Retina (tissue), 1 donor: ENCODE measurements around the gene USP7.
A peak's percentile ranks its signal among the peaks of the same experiment; 100 is the strongest.
"Not testable (repeated sequence)": the region's sequence is repeated elsewhere in the genome, so short reads cannot be mapped to it uniquely, and the experiment has no call there.

Source experiments
- DNase-seq: peaks from one replicate; pipeline ENCODE4 v3.0.0-alpha.2; 2016

USP7 gene

DNA sequence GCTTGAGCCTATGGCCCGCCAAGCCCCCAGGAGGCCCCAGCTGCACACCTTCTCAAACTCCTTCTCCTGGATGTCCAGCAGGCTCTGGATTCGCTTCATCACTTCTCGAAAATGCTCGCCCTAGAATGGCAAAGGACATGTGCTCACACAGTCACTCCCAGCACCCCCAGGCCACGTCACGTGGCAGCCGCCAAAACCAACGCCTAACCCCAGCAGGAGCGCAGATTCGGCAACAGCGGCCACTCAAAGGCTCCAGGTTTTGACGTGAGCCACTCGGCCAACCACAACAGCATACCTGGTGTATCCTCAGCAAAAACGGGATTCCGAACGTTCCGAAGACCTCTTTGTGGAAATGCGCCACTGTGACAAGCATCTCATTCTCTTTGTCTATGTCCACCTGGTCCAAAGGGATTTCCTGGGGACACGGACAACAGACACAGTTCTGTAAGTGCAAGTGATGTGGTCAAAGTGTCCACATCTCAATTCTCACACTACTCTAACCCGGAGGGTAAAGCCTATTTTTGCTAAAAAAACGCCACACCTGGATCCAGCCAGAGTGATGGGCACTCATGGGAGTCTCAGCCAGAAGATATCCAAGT lies 68.9 kb downstream of the USP7 start:
- no peak for DNase-seq

DNA sequence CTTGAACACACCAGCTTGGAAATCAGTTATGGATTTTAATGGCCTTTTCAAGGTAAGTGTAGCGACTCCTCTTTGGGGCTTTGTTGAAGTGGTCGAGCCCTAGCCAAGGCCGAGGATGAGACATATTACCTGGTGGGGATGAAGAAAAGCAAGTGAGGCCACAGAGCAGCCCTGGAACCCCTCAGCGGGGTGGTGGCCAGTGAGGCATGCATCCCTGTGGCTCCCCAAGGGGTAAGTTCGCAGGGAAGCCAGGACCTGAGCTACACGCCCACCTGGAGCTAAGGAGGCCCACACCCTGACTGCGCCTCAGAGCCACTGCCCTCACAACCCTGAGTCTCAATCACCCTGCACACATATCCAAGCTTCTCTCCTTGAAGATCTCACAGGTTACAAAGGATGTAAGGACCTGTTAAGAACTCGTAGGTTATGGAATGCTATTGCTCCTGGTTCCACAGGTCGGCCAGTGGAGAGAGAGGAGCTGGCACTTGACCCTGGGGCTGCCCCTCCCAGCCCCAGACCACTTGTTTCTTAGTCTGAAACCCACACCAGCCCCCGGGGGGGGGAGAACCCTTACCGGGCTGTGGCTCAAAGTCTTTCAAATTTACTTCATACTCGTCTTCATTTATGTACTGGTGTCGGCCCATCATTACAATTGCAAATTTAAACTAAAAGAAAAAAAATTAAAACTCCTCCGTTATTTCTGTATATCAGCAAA lies 69.6 kb downstream of the USP7 start:
- DNase-seq = no peak

DNA sequence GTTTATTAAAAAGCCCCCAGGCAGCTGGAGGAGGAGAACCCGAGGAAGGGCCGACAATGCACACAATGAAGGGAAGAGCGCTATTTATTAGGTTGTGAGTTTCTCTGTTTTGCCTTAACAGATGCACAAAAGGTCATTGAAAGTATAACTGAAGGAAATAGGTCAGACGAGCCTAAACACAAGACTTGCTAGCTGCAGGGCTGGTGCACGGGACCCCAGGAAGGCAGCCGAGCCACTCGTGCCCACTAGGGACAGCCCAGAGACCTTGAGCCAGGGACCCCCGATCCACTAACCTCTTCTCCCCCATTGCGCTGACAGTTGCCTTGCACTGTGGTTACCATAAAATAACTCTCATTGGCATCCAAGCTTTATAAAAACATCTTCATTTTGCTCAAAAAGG lies 70.3 kb downstream of the USP7 start:
- peak; percentile 43 for DNase-seq

DNA sequence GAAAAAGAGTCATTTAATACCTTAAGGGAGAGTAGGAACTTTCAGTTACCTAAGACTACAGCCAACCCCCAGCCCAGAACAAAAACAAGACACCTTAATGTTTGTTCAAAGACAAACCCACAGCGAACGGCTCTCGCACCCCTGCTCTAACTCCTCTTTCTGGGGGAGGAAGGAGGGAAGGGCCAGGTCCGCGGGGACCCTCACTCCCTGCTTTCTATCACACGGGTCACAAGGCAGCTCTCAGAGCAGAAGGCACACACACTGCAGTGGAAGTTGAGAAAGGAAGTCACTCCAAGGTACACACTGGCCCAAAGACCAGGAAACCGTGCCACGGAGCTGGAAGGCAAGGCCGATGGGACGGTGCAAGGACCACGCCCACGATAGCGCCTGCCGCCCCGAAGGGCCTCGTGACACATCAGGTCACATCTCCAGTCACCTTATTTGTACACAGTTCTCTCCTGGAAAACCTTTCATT lies 71.6 kb downstream of the USP7 start:
- no peak for DNase-seq

DNA sequence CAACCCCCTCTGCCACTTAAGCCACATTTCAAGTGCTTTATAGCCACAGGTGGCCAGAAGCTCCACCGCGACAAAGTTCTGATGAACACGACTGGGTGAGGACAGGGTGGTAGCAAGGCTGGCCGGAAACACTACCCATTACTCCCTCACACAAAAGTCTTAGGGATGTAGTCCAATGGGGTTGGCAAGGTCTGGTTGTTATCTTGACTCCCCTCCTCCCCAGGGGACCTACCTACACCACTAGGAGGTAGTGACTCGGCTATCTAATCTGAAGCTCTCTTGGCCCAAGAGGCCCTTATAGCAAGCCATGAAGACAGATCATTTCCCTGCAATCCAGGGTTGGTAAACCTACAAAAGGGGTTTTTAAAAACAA lies 73.2 kb downstream of the USP7 start:
- DNase-seq = no peak

DNA sequence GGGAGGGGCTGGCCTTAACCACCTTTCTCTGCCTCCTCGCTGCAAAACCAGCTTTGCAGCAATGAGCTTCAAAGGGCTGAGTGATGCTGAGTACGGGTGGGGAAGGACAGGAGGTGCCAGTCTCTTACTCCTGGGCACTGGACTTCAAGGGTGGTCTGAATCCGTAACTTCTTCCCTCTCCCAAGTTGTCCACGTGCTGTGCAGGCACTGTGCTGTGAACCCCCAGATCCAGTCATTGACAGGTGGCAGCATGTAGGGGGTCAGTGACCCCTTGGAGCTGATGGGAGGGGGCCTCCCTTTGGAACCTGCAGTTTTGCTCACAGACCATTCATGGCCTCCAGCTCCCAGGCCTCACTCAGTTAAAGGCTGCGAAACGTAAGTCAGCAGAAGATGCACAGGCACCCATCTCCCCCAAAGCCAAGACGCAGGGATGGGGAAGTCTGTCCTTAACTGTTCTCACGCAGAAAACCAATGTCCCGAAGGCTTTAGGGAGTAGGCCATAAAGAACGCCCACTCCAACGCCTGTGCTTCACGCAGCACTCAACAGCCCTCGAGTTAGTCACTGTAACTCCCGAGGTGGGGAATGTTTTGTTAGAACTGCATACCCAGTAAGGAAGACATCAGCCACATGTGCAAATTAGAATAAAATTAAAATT lies 73.7 kb downstream of the USP7 start:
- DNase-seq = no peak

DNA sequence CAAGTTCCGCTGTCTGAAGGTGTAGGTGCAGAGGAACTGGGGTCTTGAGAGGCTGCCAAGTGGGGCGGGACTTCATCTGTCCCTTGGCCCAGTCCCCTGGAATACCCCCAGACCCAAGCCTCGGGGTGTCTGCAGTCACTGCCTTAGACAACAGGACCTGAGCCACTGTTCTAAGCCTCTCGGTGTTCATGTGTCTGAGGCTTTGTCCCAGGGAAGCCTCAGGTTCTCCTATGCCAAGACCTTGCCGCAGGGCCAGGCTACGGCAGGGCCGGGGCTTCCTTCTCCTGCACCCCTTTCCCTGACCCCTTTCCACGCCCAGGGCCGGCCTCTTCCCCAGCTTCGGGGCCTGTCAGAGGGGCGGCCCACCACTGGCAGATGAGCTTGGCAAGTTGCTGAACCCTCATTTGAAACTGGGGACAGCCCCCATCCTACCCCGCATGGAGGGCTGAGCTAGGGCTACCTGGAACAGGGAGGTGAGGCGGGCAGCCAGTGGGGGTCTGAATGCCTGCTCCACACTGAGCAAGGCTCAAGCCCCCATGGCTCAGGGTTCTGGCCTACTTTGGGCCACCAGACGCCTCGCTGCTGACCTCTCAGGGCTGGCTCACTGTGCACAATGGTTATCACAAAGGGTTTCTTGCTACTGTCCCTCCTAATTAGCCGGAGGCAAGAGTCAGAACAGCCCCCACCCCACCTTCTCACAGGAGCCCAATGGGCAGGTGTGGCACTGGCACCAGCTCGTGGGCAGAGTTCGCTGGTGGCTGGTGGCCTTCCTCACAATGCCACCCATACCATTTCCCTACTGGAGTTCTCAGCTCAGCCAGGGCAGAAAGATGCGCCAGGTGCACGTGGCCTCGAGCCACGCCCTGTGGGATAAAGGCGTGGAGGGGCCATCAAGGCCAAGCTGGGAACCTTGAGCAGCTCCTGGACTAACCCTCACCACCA lies 74.5 kb downstream of the USP7 start:
- DNase-seq = no peak

DNA sequence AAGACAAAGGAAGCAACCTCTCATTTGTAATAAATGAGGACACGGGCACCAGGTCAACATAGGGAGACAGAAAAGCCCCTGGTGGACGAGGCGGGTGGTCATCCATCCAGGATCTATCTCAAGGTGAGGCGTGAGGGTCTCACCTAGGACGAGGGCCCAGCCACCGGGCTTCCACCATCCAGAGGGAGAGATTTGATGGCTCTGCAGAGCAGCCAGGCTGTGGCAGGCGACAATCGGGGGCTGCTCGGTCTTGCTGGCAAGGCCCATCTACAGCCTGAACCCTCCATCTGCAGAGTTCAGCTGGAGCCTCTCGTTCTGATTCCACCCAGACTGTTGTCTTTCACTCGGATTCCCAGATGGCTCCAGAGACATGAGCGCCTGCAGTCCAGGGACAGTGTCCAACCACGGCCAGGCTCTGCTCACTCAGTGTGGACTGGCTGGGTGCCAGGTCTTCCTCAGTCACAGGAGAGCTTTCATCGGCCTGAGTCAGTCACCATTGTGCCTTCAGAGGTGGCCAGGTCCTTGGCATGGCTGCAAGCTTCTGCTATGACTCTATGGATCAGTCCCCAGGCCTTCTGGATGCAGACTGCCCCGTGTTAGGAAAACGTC lies 75.7 kb downstream of the USP7 start:
- no peak for DNase-seq

DNA sequence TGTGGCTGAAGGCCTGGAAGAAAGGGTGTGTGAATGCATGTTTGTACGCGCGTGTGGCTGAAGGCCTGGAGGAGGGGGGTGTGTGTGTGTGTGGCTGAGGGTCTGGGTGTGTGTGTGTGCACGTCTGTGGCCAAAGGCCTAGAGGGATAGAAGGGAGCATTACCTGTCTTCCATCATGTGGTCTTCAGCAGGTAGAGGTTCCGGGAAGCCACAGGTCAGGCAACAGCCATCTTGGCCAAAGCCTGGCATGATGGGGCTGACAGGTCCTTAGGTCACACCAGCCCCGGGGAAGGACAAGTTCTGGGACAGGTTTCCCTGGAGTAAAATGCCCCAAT lies 76.3 kb downstream of the USP7 start:
- no peak for DNase-seq

DNA sequence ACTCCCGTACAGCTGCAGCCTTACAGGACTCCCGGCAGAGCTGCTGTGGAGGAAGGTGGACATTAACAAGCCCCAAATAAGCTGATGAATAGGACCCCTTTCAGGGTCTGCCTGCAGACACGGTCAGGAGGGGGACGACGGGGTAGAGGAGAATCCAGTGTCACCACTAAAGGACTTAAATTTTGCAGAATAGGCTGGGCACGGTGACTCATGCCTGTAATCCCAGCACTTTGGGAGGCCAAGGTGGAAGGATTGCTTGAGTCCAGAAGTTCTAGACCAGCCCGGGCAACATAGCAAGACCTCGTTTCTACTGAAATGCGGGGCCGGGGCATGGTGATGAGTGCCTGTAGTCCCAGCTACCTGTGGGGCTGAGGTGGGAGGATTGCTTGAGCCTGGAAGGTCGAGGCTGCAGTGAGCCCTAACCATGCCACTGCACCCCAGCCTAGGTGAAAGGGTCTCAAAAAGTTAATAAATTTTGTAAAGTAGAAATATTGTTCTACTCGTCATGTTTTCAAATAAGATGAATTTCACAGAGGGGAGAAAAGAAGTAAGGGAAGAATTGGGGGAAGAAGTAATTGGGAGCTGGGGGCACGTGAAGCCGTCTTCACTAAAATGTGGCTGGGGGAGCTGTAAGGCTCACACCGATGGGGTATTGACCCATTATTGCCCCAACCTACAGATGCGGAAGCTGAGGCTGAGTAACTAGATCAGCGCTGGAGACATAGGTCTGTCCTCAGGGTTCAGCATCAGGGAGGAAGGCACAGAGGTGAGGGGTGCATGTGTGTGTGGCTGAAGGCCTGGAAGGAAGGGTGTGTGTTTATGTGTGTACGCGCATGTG lies 76.9 kb downstream of the USP7 start:
- no peak for DNase-seq

DNA sequence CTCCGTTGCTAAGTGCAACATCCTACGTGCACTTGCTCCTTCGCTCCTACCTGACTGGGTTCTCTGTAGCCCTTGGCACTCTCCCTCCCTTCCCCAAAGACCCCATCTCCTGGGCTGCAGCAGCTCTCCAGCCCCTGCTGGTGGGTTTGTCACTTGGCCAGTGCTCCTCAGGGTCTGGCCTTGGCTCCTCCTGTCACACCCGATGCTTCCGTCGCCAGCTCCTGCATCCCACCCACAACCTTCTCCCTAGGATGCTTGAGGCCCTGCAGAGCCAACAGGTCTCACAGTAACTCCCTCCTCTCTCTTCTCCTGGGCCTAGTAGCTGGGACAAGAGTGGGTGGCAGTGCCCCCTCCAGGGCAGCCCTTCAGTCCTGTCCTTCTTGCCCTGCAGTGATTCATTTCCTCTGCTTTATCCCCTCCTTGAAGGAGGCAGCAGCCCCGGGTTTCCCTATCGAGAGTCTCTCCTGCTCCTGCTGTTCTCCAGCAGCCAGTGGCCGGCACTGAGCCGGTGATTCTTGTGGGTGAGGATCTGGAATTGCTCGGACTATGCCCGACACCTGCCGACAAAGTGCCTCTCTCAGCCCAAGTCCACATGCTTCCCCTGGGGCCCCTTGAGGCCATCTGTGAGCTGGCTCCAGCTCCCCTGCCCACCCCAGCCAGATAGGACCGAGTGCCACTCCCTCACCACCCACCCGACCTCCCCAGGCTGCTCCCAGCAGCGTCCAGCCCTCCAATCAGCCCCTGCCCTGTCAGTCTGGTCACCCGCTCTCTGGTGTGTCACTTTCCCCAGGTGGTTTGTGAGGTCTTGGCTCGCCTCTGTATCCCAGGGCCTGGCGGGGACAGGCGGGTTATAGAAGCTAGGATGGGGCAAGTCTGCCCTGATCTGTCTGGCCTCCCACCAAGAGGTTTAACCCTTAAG lies 77.8 kb downstream of the USP7 start:
- DNase-seq = peak; percentile 61

DNA sequence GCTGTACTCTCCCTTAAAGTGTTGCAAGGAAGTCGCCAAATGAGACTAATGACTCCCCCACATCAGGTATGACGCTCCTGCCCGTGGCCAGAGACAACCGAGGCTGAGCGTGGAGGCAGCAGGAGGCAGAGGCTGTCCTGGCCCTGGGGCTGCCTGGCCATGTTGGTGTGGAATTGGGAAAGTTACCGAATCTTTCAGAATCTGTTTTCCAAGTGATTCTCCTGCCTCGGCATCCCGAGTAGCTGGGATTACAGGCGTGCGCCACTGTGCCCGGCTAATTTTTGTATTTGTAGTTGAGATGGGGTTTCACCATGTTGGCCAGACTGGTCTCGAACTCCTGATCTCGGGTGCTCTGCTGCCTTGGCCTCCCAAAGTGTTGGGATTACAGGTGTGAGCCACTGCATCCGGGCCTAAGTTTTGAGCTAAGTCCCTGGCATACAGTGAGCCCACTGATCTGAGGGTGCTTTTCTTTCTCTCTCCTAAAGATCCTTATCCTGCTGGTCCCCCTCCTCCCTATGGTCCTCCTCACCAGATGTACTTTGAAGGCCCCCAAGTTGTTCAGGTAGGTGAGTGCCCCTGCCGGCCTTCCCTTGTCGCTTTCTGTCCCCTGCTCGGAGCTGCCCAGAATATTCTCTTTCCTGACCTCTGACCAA lies 80.9 kb downstream of the USP7 start:
- DNase-seq = no peak

DNA sequence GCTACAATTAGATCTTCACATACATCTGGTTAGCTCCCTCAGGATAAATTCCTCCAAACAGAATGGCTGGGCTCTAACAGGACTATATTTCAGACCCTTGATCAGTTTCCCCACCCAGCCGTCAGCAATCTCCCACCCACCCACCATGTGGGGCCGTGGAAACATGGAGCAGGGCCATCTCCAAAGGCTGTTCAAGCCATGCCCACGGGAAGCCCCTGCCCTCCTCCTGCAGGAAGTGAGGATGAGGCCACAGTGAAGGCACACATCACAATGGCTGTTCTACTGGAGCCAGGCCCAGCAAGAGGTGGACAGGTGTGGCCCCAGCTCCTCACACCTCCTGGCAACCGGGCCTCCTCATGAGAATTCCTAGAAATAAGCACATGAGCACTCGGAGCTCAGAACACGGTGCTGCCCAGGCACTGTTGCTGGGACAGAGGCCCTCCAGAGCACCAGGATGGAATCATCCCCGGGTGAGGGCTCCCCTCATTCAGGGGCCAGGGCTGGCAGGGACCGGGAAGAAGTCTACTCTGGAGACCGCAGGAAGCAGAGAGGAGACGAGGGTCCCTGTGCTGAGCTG lies 81.6 kb downstream of the USP7 start, which contains the start of gene LITAFD:
Gene LITAFD (plus strand): TSS at position 311 of the 577 bp plus-strand sequence. CDS start 2,005 bp downstream, outside the sequence.
- no peak for DNase-seq

DNA sequence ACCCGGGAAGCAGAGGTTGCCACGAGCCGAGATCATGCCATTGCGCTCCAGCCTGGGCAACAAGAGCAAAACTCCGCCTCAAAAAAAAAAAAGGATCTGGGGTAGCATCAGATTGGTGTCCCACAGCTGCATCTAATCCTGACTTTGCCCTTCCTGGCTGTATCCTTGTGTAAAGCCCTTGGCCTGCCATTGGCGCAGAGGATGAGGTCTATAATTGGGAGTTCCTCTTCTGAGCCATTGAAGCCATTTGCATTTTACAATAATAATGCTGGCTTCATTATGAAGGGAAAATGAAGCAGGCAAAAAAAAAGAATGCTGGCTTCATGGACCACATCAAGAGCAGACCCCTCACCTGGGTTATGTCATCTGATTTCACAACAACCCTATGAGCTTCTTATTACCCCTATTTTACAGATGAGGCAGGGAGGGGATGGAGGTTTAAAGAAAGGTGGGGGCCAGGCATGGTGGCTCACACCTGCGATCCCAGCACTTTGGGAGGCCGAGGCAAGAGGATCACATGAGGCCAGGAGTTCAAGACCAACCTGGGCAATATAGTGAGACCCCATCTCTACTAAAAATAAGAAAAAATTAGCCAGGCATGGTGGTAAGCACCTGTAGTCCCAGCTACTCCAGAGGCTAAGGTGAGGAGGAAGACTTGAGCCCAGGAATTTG lies 82.7 kb downstream of the USP7 start:
- no peak for DNase-seq

DNA sequence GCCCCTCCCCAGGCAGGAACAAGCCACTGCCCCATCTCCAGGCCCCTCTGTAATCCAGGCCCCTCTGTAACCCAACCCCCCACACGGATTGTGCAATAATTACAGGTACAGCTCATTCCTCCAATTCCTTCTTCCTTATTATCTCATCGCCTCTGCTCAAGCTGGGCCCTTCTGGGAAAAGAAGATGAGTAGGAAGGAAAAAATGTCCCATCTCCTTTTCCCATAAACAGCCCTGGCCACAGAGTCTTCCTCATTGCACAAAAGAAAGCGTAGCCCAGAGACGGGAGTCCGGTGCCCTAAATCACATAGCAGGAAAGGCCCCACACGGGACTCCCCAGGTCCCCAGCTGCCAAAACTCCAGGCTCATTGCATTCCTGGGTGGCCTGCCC lies 85.2 kb downstream of the USP7 start:
- no peak for DNase-seq

DNA sequence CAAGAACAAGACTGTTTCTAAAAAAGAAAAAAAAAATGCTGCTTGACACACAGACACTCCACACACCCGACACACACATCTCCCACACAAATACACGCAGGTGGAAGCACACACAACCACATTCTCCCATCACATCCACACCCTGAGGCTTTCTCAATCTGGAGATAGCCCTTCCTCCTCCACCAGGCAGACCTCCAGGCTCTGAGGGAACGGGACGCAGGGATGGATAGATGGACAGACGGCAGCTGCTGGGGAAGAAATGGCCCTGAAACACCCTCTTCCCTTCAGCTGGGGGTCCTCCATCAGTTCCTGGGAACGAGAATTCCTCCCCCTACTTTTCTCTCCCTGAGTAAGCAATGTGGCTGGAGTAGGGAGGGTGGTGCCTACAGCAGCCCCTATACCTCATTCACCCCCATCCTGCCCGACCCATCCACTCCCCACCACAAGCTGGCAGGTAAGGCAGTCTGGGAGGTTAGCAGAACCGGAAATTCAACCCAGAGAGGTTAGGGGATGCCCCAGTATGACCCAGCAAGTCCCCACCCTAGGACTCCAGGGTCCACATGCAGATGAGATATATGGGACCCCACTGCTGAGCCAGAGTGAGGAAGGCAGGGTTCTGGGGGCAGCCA lies 85.7 kb downstream of the USP7 start:
- no peak for DNase-seq

DNA sequence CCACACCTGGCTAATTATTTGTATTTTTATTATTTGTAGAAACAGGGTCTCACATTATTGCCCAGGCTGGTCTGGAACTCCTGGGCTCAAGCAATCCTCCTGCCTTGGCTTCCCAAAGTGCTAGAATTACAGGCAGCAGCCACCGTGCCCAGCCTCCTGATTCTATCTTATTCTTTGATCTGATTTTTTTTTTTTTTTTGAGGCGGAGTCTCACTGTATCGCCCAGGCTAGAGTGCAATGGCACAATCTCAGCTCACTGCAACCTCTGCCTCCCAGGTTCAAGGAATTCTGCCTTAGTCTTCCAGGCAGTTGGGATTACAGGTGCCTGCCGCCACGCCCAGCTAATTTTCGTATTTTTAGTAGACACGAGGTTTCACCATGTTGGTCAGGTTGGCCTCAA lies 88.4 kb downstream of the USP7 start:
- not testable (repeated sequence) for DNase-seq

DNA sequence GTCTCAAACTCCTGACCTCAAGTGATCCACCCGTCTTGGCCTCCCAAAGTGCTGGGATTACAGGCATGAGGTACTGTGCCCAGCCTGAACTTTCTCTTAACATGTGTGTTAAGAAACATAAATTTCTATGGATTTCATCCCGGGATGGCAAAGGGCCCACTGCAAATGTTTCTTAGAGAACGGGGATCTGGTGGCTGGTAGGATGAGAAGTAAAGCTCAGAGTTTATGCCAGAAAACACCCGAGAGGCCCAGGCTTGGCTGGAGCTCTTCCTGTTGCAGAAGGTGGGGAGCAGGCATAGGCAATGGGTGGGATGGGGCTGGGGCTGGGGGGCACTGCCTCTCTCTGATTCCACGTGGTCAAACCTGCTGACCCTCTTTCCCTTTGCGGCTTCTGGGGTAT lies 89.3 kb downstream of the USP7 start:
- no peak for DNase-seq

DNA sequence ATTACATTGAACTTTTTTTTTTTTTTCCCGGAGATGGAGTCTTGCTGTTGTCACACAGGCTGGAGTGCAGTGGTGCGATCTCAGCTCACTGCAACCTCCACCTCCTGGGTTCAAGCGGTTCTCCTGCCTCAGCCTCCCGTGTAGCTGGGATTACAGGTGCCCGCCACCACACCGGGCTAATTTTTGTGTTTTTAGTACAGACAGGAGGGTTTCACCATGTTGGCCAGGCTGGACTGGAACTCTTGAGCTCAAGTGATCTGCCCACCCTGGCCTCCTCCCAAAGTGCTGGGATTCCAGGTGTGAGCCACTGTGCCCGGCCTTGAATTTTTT lies 89.9 kb downstream of the USP7 start:
- DNase-seq = not testable (repeated sequence)
